GM13977 (cell line): ENCODE results near the gene WARS2.
A peak's percentile ranks its signal among the peaks of the same experiment; 100 is the strongest.

Experiments
- DNase-seq: peaks from one replicate; pipeline ENCODE4 v3.0.0; 2012; ENCODE audit warnings: low spot score
- in situ Hi-C: fragments of 300-500 bp; cut with MboI; formaldehyde crosslinking; loops from one replicate; pipeline ENCODE4 v1.12.0; 2022; ENCODE audit warnings: low sequenced_read_pairs, low pct_unique_long_range_greater_than_20kb, mixed read lengths, inconsistent platforms; ENCODE audit not compliant: unreplicated experiment
- TF ChIP-seq, protein P1 (sequence below): IDR thresholded peaks from 2 replicates; pipeline ENCODE4 v1.5.1; 2012; ENCODE audit warnings: mild to moderate bottlenecking, control low read depth; ENCODE audit not compliant: insufficient read depth; ENCODE audit errors: extremely low read depth, missing control alignments

WARS2 gene

DNA sequence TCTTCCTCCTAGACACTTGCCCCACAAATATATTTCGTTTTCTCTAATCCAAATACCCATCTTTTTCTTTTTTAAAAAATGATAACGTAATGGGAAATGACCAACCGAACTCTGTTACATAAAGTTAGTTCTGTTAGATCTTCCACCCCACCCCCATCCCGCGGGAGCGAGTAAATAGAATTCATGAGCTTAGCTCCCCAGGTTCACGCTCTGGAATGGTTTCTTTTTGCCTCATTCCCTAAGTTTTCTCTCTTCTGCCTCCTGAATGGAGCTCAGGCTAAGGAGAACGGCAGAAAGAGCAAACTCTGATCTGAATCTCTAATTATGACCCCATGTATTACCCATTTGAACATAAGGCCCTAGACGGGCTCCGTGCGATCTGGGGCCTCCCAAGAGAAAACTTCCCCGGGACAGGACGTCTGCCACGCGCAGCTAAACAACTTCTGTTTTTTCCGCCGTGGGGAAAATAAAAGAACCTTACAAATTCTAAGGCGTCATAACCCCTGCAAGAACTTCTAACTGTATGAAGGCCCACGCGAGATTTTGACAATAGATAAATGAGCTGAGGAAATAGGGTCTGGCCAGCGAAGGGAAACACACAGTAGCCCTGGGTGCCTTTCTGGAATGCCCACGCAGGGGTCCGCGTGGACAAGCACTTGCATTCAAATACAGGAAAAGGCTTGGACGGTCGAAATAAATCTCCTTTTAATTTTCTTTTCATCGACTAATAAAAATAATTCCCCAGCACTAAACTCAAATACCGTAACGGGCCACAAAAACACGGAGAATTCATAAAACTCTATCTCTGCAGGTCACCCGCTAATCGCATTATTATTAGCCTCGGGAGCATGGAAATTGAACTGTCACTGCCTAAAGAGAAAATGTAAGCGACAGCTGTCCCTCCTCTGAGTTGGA, 154.6 kb downstream of the WARS2 start:
- TF ChIP-seq, protein P1, sequence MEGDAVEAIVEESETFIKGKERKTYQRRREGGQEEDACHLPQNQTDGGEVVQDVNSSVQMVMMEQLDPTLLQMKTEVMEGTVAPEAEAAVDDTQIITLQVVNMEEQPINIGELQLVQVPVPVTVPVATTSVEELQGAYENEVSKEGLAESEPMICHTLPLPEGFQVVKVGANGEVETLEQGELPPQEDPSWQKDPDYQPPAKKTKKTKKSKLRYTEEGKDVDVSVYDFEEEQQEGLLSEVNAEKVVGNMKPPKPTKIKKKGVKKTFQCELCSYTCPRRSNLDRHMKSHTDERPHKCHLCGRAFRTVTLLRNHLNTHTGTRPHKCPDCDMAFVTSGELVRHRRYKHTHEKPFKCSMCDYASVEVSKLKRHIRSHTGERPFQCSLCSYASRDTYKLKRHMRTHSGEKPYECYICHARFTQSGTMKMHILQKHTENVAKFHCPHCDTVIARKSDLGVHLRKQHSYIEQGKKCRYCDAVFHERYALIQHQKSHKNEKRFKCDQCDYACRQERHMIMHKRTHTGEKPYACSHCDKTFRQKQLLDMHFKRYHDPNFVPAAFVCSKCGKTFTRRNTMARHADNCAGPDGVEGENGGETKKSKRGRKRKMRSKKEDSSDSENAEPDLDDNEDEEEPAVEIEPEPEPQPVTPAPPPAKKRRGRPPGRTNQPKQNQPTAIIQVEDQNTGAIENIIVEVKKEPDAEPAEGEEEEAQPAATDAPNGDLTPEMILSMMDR, result no peak
- DNase-seq, result peak; percentile 23
- in situ Hi-C loops, result no loop called here

DNA sequence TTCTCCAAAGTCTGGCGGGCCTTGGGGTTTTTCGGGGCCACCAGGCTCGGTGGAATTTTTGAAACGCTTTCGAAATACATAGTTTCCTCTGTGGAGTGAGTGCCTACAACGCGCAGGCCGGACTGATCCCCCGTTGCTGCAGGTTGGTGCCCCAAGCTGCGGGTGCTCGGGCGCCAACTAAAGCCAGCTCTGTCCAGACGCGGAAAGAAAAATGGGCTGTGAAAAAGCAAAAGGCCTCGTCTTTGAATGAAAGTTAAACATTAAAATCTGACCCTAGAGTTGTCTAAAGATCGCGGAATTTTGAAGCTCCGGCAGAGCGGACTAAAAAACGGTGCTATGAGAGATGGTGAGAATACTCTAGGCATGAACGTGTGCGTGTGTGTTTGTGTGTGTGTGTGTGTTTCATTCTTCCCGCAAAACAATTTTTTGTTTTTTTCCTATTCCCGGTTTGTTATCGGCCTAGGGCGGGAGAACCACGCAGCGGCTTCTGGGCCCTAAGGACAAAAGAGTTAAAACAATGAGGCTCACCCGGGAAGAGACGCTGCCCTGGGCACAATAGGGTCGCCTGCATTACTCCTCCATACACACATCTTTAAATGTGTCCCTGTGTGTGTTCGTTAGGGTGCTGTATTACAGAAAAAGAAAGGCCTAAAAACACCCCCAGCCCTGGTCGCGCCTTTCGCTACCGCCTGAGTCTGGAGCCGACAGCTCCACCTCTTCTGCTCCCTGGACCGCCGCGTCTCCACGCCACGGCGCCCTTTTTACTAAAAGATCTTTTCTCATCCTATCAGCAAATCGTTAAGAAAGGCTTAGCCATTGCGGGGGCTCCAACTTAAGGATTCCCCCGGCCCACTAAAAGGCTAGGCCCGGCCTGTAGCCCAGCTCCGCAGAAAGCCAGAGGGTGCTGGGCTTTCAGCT, 155.5 kb downstream of the WARS2 start:
- in situ Hi-C loops, result no loop called here
- TF ChIP-seq, protein P1, result no peak
- DNase-seq, result peak; percentile 37

- peak; percentile 22 for DNase-seq
- in situ Hi-C loops, result no loop called here
- TF ChIP-seq, protein P1, result no peak
These were observed 156.2 kb downstream of the WARS2 start for GRCh38 chr1:118984086-118984721.

- in situ Hi-C loops, result no loop called here
- DNase-seq, result peak; percentile 9
- TF ChIP-seq, protein P1, result no peak
These were observed 156.9 kb downstream of the WARS2 start for GRCh38 chr1:118983558-118984041.

GRCh38 chr1:118982821-118983557, 157.5 kb downstream of the WARS2 start:
- in situ Hi-C loops, result no loop called here
- TF ChIP-seq, protein P1, result no peak
- peak; percentile 13 for DNase-seq
